Activated CD8-positive, alpha-beta memory T cell treated with anti-CD3 and anti-CD28 coated beads, Interleukin-2, amount 50 U/mL, for 4 hours (primary cell): Measurements from ENCODE around the gene MTMR12.
"Not testable (repeated sequence)": the region's sequence is repeated elsewhere in the genome, so short reads cannot be mapped to it uniquely, and the experiment has no call there.

Experiments
- DNase-seq: peaks from one replicate; pipeline ENCODE4 v3.0.0-alpha.2; 2020

MTMR12 gene

GRCh38 chr5:32295966-32296772, 16.6 kb downstream of the MTMR12 start:
- DNase-seq, result not testable (repeated sequence)

DNA sequence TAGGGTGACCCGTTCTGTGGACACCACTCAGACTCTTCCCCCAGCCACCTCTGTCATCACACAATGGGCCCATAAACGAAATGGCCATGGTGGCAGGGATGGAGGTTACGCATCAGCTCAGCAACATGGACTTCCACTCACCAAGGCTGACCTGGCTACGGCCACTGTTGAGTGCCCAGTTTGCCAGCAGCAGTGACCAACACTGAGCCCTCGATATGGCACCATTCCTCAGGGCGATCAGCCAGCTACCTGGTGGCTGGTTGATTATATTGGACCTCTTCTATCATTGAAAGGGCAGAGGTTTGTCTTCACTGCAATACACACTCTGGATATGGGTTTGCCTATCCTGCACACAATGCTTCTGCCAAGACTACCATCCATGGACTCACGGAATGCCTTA, 21.1 kb downstream of the MTMR12 start:
- DNase-seq, result no peak

DNA sequence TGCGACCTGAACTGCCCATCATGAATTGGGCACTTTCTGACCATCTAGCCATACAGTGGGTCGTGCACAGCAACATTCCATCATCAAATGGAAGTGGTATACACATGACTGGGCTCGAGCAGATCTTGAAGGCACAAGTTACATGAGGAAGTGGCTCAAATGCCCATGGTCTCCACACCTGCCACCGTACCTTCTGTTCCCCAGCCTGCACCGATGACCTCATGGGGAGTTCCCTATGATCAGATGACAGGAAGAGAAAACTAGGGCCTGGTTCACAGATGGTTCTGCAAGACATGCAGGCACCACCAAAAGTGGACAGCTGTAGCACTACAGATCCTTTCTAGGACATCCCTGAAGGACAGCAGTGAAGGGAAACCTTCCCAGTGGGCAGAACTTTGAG, 21.8 kb downstream of the MTMR12 start:
- DNase-seq, result no peak

DNA sequence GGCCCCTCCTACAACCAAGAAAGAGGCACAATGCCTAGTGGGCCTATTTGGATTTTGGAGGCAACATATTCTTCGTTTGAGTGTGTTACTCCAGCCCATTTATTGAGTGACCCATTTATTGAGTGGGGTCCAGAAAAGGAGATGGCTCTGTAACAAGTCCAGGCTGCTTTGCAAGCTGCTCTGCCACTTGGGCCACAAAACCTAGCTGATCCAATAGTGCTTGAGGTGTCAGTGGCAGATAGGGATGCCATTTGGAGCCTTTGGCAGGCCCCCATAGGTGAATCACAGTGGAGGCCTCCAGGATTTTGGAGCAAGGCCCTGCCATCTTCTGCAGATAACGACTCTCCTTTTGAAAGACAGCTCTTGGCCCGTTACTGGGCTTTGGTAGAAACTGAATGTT, 22.2 kb downstream of the MTMR12 start:
- not testable (repeated sequence) for DNase-seq

DNA sequence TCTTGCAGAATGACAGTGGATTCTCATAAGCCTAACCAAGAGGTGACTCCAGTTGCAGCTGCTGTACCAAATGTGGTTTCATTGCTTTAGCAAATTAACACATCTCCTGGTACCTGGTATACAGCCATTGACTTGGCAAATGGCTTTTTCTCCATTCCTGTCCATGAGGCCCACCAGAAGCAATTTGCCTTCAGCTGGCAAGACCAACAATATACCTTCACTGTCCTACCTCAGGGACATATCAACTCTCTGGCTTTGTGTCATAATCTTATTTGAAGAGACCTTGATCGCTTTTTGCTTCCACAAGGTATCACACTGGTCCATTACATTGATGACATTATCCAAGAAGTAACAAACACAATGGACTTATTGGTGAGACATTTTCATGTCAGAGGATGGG, 22.8 kb downstream of the MTMR12 start:
- DNase-seq, result not testable (repeated sequence)

DNA sequence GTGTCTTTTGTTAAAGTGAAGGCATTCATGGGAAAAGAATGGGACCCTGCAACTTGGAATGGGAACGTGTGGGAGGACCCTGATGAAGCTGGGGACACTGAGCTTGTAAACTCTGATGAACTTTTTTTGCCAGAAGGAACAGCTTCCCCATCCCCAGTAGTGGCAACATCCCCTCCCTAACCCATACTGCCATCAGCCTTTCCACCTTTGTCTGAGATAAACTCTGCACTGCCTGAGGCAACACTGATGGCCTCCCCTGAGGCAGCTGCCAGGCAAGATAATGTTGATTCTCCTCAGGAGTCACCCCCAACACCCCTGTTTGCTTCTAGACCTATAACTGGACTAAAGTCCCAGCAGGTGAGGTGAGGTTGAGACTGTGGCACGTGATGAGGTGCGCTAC, 24.6 kb downstream of the MTMR12 start:
- DNase-seq, result not testable (repeated sequence)

DNA sequence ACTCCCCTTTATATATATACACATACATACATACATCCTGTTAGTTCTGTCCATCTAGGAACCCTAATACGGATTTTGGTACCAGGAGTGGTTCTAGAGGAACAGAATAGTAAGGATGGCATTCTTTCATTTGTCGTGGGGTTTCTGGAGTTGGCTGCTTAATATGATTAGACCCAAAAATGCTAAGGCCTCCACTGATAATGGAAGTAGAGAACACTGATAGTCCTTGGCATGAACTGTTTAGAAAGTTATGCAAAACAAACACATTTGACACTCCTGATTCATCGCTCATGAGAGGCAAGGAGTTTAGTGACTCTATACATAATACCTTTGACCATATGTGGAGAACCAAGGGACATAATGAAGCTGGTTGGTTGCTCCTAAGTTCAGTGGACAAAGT, 25.2 kb downstream of the MTMR12 start:
- DNase-seq, result not testable (repeated sequence)

- no peak for DNase-seq
Measured at GRCh38 chr5:32285510-32286138, 27.1 kb downstream of the MTMR12 start.

DNA sequence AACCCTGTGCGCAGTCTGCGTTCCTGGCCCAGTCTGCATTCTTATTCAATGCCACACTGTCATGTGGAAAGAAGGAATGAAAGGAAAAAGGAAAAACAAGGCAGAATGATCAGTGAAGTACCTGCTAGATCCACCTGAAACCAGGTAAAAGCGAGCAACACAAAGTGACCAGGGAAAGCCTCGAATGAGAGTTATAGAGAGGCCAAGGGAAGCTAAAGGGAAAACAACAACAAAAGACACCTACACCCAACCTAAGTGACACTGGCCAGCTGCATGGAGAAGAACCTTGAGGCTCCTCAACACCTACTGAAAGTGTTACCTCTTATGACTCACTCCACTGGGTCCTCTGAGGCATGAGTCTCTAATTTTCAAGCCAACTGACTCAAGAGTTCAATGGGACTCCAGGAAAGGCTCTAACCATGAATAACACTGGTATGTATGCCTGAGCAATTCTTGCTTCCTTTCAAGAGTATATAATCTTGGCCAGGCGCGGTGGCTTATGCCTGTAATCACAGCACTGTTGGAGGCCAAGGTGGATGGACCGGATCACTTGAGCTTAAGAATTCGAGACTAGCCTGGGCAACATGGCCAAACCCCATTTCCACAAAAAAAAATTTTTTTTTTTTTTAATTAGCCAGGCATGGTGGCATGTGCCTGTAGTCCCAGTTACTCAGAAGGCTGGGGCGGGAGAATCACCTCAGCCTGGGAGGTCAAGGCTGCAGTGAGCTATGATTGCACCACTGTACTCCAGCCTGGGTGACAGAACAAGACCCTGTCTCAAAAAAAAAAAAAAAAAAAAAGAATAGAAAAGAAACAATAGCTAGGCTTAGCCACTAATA, 29.0 kb downstream of the MTMR12 start:
- DNase-seq, result no peak

GRCh38 chr5:32283061-32283460, 29.7 kb downstream of the MTMR12 start:
- no peak for DNase-seq

DNA sequence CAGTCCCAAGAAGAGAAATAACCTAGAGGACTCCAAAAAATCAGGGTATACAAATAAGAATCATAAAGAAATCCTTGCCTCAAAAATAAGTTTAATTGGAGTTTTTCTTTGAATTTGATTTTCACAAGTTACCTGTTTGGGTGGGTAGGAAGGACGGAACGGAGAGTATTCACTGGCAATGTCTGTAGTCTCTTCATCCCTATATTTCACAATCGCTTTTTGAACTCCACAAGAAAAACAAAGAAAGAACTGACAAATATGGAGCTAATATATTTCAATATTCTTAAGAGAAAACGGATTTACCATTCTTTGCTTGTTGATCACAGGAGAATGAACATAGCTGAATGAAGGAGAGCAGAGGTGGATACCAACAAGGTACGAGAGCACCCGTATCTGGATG, 30.1 kb downstream of the MTMR12 start:
- no peak for DNase-seq

- not testable (repeated sequence) for DNase-seq
Measured at GRCh38 chr5:32281378-32282133, 31.2 kb downstream of the MTMR12 start.

DNA sequence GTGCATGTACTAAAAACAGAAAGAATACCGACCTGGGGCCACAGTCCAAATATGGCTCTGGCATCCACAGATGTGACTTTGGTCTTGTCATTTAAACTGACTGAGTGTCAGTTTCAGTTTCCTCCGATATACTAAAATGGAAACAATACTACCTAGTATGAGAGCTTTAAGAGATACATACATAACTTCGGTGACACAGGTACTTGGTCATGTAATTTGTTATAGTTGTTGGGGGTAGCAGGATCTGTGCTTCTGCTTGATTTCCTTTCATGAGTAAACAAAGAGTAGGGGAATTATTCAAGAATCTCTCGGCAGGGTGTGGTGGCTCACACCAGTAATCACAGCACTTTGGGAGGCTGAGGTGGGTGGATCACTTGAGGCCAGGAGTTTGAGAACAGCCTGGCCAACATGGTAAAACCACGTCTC, 32.1 kb downstream of the MTMR12 start:
- DNase-seq, result no peak

DNA sequence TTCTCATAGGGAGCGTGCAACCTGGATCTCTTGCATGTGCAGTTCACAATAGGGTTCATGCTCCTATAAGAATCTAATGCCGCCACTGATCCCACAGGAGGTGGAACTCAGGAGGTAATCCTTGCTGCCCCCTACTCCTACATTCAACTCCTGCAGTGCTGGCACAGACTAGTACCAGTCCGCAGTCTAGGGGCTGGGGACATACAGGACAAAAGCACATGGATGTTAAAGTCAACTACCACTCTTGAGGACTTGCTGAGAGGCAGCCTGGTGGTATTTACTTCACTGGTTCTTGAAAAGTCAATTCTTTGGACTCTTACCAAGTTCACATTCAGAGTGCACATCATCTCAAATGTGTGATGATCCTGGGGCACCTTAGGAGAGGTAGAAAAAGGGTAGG, 33.0 kb downstream of the MTMR12 start:
- DNase-seq, result no peak

DNA sequence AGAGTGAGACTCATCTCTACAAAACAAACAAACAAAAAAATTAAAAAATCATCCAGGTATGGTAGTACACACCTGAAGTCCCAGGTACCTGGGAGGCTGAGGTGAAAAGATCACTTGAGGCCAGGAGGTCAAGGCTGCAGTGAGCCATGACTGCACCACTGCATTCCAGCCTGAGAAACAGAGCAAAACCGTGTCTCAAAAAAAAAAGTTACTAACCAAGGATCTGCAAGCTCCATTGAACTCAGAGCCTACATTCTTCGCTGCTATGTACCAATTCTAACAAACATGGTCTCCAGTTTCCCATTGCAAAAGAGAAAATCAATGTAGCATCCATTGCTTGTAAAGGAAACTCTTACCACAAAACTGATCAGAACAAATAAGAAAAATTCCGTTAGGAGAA, 33.5 kb downstream of the MTMR12 start:
- DNase-seq, result no peak

GRCh38 chr5:32278406-32278805, 34.3 kb downstream of the MTMR12 start:
- DNase-seq, result no peak

GRCh38 chr5:32277798-32278197, 34.9 kb downstream of the MTMR12 start:
- no peak for DNase-seq

- DNase-seq, result no peak
Measured at GRCh38 chr5:32276173-32276853, 36.4 kb downstream of the MTMR12 start.

DNA sequence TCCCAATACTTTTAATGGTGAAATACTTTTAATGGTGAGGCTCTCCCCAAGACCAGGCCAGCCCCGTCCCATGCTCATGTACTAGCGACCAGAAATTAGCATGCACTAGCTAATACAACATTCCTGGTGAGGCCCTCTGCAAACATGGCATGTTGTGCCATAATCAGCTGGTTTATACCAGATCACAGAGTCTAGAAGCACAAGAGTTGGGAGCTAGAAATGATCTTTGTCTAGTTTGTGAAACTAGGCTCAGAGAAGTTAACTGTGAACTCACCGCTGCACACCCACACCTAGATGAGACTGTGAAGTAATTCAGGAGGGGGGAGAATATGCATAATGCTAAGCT, 37.4 kb downstream of the MTMR12 start:
- DNase-seq, result no peak

GRCh38 chr5:32274548-32275395, 38.0 kb downstream of the MTMR12 start:
- DNase-seq, result no peak

GRCh38 chr5:32273821-32274220, 38.9 kb downstream of the MTMR12 start:
- DNase-seq, result no peak
